Mucosa of descending colon (tissue), 3 donors: ENCODE data around the gene LAG3. TPM values are rescaled to one million over a fixed set of nuclear protein-coding genes. Genes with fewer than 3 reads are reported as not detected.
"Not testable (repeated sequence)": the region's sequence is repeated elsewhere in the genome, so short reads cannot be mapped to it uniquely, and the experiment has no call there.

Experiments
- ATAC-seq: fragments of 200-7000 bp; cut with Tn5 transposase; one replicate; pipeline ENCODE4 v1.9.1; 2020; ENCODE audit warnings: mild to moderate bottlenecking, moderate library complexity
- DNase-seq, 3 donors: peaks; one replicate each; pipeline ENCODE4 v3.0.0-alpha.2; 2020
- H3K36me3 ChIP-seq: fragments of 200-600 bp; one replicate; pipeline ENCODE4 v1.8.0; 2021; ENCODE audit warnings: low read depth, mild to moderate bottlenecking
- H3K4me1 ChIP-seq: fragments of 200-600 bp; one replicate; pipeline ENCODE4 v1.8.0; 2021; ENCODE audit warnings: low read depth, mild to moderate bottlenecking
- H3K4me3 ChIP-seq: fragments of 200-600 bp; one replicate; pipeline ENCODE4 v1.8.0; 2021; ENCODE audit warnings: mild to moderate bottlenecking
- H3K9me3 ChIP-seq: fragments of 200-600 bp; one replicate; pipeline ENCODE4 v1.8.0; 2021; ENCODE audit warnings: mild to moderate bottlenecking
- intact Hi-C, 2 donors: fragments of 100-400 bp; cut with DNase I in 1 of 2; cut with micrococcal nuclease in 1 of 2; formaldehyde crosslinking; loops; one replicate each; pipeline versions ENCODE4 v1.11.0 to v1.11.1; 2022; cut with DNase I, micrococcal nuclease
- total RNA-seq, 3 donors: library from RNA; stranded (reverse); fragmentation: NEBNext Ultra II Directional in 2 of 3; extraction: Animal tissue kit (Norgen Biotek cat#: 25700) in 2 of 3; gene quantifications; one replicate each; pipeline versions ENCODE4 v1.2.1 to v1.2.4, GENCODE V29; 2021 to 2023
- TF ChIP-seq, protein P1 (sequence below): fragments of 200-600 bp; IDR thresholded peaks from one replicate; pipeline ENCODE4 v1.8.0; 2022; ENCODE audit warnings: antibody characterized with exemption, mild to moderate bottlenecking
- donor health status: DM: no; HTN: no; CAD: no; lungs with moderate emphysema.
- donor health status: DM: no; HTN: no; CAD: no.
- donor health status: DM: no; HTN: yes; CAD: no.

The LAG3 gene
- total RNA-seq, 3 donors from 2014 or later, result 1.8 to 4.7 (median 2.1) TPM

- intact Hi-C loops, result no loop called here
These were observed 29.5 kb upstream of the LAG3 start for GRCh38 chr12:6742834-6743233.

DNA sequence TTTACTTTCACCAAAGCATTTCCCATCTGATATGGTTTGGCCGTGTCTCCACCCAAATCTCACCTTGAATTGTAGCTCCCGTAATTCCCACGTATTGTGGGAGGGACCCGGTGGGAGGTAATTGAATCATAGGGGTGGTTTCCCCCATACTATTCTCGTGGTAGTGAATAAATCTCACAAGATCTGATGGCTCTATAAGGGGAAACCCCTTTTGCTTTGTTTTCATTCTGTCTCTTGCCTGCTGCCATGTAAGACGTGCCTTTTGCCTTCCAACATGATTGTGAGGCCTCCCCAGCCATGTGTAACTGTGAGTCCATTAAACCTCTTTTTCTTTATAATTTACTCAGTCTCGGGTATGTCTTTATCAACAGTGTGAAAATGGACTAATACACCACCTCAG lies 29.0 kb upstream of the LAG3 start:
- H3K4me1 ChIP-seq, intact Hi-C loops, DNase-seq, H3K9me3 ChIP-seq, H3K36me3 ChIP-seq, H3K4me3 ChIP-seq, ATAC-seq: not testable (repeated sequence)

More at GRCh38 chr12:6742834-6743233, 29.5 kb upstream of the LAG3 start:
- ATAC-seq, result no peak
- DNase-seq, result no peak
- Histone ChIP-seq H3K36me3 (no peaks in the 10 kb centered on the region), H3K4me1 (no peaks in the 10 kb centered on the region), H3K4me3 (no peak overlapping the region), H3K9me3 (no peaks in the 10 kb centered on the region)
- TF ChIP-seq, protein P1, sequence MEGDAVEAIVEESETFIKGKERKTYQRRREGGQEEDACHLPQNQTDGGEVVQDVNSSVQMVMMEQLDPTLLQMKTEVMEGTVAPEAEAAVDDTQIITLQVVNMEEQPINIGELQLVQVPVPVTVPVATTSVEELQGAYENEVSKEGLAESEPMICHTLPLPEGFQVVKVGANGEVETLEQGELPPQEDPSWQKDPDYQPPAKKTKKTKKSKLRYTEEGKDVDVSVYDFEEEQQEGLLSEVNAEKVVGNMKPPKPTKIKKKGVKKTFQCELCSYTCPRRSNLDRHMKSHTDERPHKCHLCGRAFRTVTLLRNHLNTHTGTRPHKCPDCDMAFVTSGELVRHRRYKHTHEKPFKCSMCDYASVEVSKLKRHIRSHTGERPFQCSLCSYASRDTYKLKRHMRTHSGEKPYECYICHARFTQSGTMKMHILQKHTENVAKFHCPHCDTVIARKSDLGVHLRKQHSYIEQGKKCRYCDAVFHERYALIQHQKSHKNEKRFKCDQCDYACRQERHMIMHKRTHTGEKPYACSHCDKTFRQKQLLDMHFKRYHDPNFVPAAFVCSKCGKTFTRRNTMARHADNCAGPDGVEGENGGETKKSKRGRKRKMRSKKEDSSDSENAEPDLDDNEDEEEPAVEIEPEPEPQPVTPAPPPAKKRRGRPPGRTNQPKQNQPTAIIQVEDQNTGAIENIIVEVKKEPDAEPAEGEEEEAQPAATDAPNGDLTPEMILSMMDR, result no peak

DNA sequence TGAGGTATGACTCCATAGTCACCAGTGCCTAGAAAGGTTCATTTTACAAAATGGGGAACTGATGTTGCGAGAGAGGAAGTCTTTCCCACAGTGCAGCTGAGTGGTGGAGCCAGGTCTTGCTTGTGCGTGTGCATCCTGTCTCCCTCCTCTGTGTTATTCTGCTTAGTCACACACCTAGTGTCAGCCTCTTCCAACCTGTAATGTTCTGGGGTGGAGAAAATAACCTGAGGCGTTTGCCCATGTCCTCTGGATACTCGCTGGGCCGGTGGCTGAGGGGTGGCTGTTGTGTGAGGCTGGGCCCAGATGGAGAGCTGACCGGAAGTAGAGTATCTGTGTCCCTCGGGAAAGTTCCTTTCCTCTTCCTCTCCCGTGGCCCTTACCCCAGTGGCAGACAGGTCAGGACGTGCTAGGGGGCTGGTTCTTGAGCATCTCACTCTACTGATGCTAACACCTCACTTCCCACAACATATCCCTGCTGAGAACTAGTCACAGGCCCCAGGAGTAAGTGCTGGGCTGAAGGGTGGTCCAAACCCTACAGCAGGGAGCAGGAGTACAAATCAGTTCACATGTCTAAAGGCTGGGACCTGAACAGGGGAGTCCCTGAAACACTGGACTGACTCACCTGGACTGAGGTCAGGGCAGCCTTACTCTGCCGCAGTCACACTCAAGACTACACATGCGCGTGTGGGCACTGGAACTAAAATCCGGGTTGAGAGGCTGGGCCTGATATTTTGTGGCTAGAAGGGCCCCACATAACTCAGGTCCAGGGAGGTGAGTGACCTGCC lies 26.4 kb upstream of the LAG3 start:
- Histone ChIP-seq H3K4me3 (no peak overlapping the region), H3K4me1 (no peaks in the 10 kb centered on the region), H3K36me3 (peaks cover 8% of the 10 kb centered on the region), H3K9me3 (no peaks in the 10 kb centered on the region)
- TF ChIP-seq, protein P1, result no peak
- ATAC-seq (peak; percentile 65), DNase-seq (no peak)
- intact Hi-C loops, result no loop called here

- ATAC-seq (no peak), DNase-seq (no peak)
- no peak overlapping the region for H3K4me3 ChIP-seq
- TF ChIP-seq, protein P1, result no peak
- intact Hi-C loops, result no loop called here
- H3K4me1 ChIP-seq, result peaks cover 4% of the 10 kb centered on the region
- no peaks in the 10 kb centered on the region for H3K9me3 ChIP-seq
- peaks cover 8% of the 10 kb centered on the region for H3K36me3 ChIP-seq
These were observed 25.1 kb upstream of the LAG3 start for GRCh38 chr12:6747216-6747615.

DNA sequence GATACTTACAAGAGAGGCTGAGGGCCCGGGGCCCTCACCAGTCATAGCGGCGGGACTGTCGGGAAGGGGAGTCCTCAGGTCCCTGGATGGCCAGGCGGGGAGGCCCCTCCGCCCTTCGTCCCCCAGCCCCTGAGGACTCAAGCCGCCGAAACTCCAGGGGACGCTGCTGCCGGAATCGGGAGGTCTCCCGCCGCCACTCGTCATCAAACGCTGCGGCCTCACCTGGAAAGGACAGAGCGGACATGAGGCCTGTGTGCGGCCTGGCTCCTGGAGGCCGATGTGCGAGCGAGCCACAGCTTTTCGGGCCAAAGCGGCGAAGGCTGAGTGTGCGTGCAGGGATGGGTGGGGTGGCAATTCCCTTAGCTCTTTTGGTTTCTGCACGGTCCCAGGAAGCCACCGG lies 23.6 kb upstream of the LAG3 start:
- ATAC-seq (no peak), DNase-seq (no peak)
- intact Hi-C loops, result no loop called here
- H3K36me3 ChIP-seq, result peaks cover 8% of the 10 kb centered on the region
- no peak overlapping the region for H3K4me3 ChIP-seq
- TF ChIP-seq, protein P1, result no peak
- H3K4me1 ChIP-seq, result peaks cover 5% of the 10 kb centered on the region
- H3K9me3 ChIP-seq, result no peaks in the 10 kb centered on the region

GRCh38 chr12:6750506-6750905 lies 21.8 kb upstream of the LAG3 start:
- Histone ChIP-seq H3K4me3 (no peak overlapping the region), H3K4me1 (peaks cover 7% of the 10 kb centered on the region), H3K9me3 (no peaks in the 10 kb centered on the region), H3K36me3 (peaks cover 8% of the 10 kb centered on the region)
- DNase-seq (no peak), ATAC-seq (no peak)
- intact Hi-C loops, result loop anchor here in 1 of 2 donors (5.0 kb wide), 1 partner anchor 77 kb away; the partner anchor contains the start of gene P3H3
- TF ChIP-seq, protein P1, result no peak
